CD4-positive, alpha-beta T cell treated with Interleukin-4 for 1 hour (primary cell): ENCODE measurements around the gene ADAMTS16.

Source experiments
- DNase-seq, 2 donors: peaks; one replicate each; pipeline ENCODE4 v3.0.0-alpha.2; 2020 to 2022

Gene ADAMTS16

DNA sequence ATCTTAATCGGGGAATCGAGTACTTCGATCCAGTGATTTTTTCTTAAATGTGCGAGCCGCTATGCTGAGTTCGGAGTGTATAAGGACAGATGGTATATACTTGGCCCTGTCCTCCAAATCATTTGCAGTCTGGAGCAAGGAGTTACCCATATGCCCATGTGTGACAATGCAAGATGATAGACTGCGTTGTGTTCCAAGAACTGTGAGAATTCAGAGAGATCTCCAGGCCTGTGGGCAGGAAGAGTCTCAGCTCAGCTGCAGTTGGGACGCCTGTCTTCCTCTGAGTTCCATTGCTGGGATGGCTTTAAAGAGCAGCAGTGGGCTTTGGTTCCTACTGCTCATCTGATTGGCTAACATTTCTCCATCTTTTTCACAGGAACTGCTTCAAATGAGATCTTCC, 106.6 kb downstream of the ADAMTS16 start:
- DNase-seq = no peak

- DNase-seq = no peak
Measured at GRCh38 chr5:5250758-5251157, 110.6 kb downstream of the ADAMTS16 start.

GRCh38 chr5:5252106-5252505, 112.0 kb downstream of the ADAMTS16 start:
- DNase-seq = no peak

DNA sequence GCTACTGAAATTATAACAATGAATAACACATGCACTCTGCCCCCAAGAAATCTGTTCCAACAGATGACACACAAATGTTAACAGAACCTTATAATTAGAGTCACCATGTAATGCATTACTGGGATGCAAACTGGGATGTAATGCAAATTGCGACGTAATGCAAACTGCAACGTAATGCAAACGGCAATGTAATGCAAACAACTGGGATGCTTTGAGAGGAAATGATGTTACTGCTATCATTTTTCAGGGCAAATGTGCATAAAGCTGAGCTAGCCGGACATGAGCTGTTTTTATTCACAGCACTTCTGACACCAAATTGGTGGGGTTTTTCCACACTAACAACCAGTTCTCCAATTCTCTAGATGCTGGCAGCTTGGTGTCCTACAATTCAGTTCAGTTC, 117.2 kb downstream of the ADAMTS16 start:
- no peak for DNase-seq

- no peak for DNase-seq
Measured at GRCh38 chr5:5258564-5258963, 118.4 kb downstream of the ADAMTS16 start.

GRCh38 chr5:5264727-5265126, 124.6 kb downstream of the ADAMTS16 start:
- DNase-seq = no peak

GRCh38 chr5:5266297-5266696, 126.2 kb downstream of the ADAMTS16 start:
- DNase-seq = no peak

- DNase-seq = no peak
Measured at GRCh38 chr5:5270161-5270560, 130.0 kb downstream of the ADAMTS16 start.

DNA sequence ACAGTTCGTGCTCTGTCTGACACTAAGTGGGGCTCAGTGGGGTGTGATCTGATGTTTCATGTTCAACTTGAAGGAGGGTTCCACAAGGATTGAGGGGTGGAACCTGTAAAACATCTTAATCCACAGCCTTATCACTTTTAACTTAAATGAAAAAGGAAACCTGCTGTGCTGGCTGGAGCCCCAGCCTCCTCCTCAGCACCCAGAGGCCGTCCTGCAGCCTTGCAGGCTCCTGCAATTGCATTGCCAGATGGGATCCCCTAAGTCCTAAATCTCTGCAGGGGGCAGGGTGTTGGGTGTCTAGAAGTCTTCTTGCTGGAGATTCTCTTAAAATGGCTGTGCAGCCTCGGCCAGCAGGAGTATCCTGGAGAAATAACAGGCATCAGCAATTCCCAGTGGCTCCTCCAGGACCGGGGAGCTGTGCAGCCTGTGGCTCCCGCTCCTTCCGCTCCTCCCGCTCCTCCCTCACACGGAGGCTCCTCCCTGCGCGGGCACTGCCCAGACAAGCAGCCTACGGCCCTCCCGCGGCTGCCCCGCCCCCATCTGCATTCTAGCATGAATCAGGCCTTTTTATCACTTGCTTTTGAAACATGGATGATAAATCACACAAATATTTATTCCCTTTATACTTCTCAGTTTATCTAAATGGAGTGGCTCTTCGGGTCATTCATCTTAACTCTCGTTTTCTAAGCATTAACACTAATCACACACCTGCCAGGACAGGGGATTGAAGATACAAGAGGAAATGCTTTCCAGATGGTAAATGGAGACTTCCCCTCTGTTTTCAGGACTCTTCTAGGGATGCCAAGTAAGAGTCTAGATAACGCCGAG, 131.0 kb downstream of the ADAMTS16 start:
- DNase-seq = no peak

- DNase-seq = no peak
Measured at GRCh38 chr5:5271786-5272321, 131.7 kb downstream of the ADAMTS16 start.

DNA sequence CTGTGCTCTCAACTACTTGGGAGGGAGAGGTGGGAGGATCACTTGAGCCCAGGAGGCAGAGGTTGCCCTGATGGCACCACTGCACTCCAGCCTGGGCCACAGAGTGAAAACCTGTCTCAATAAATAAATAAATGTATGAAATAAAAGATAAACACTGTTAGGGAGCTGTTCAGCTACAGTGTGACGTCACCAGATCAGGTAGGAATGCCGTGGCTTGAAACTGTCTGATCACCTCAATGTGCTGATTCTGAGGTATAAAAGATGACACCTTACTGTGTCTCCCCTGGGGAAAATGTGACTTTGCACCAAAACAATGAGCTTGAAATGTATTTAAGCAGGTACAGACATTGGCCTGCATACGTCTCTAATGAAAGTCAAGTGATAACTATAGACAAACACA, 133.3 kb downstream of the ADAMTS16 start:
- no peak for DNase-seq

DNA sequence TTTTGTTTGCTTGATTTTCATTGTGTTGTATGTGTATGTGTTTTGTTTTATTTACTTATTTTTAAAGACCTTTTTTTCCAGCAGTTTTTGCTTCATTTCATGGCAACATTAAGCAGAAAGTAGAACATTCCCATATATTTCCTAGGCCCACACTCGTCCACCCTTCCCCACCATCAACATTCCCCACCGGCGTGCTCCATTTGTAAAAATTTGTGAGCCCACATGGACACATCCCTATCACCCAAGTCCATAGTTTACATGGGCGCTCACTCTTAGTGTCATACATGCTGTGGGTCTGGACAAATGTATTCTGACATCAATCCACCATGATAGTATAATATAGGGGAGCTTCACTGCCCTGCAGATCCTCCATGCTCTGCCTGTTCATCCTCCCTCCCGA, 133.8 kb downstream of the ADAMTS16 start:
- no peak for DNase-seq

GRCh38 chr5:5275211-5275610, 135.1 kb downstream of the ADAMTS16 start:
- DNase-seq = no peak

- DNase-seq = no peak
Measured at GRCh38 chr5:5276430-5276829, 136.3 kb downstream of the ADAMTS16 start.

DNA sequence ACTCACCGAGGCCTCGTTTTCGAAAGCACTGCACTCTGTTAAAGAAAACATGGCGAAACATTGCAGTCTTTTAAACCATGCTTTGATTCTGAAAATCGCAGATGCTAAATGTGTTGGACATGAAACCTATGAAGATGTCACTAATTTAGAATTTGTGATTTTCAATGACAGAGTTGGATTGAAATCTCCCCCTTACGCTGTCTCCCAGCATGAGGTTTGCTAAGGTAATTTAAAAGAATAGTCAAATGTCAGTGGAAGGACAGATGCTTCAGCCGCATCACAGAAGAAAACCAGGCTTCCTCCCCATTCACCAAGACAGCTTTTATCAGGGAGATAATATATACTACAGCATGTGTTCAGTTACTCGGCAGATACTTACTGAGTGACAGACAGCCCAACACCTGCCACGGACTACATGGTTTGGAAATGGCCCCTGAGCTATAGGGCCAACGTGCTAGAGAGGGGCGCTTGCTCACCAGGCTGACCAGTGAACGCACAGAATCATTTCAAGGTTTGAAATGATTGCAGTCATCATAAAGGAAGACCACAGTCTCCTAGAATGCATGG, 136.9 kb downstream of the ADAMTS16 start:
- no peak for DNase-seq

DNA sequence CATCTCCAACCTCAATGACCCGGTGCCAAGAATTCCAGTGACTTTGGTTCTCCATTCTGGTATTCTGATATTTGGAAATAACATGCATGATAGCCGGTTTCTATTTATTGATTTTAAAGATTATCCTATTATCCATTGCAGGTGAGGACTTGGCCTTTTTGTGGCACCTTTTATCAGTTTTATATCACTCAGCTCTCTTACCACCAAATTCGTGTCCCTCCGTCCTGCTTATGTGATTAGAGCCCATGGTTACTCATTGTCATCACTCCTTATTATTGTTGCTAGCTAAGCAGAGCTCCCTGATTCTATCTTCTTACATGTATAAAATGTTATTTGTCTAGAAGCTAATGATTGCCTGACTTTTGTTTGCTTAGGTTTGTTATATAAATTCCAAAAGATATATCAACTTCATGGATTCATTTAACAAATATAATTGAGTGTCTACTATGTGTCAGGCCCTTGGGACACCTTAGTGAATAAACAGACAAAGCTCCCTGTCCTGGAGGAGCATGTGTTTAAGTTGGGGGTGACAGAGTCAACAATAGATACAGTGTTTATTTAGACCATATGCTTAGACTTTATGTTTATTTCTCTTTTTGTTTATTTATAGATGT, 138.2 kb downstream of the ADAMTS16 start:
- DNase-seq = no peak

DNA sequence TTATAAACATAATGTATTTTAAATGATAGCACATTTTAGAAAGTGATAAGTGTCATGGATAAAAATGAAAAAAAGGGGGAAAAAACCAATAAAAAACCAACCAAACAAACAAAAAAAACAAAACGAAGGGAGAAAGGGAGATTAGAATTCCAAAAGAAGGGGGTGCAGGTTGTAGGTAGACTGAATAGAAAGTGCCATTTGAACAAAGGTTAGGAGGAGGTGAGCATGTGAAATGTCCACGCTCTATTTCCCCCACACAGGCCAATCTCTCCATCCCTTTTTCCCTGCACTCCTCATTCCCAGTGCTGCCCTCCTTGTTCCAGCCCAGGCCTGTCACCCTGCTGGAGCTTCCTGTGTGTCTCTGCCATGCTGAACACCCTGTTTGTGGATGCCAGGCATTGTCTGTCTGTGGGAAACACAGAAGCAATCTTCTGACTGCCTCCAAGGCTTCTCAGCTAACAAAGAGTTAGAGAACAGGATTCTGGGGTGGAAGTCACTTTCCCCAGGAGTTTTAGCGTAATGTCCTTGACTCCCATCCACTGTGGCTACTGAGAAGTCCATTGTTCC, 138.8 kb downstream of the ADAMTS16 start:
- no peak for DNase-seq

DNA sequence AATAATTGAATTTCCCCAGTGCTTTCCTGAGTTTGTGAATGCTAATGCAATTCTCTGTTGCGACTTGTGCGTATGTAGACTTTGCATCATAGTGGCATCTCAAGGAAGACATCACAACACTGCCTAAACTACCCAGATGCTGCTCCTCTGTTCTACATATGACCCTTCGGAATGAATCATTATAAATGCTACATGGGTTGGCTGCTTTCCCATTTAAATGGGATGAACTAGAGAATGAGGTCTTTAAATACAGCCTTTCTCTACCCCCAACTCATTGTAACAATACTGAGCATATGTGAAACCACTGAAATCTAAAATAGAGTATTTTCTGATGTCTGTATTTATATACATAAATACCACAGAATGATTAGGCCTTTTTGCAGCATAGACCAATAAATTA, 145.8 kb downstream of the ADAMTS16 start:
- DNase-seq = no peak

GRCh38 chr5:5287419-5287818, 147.3 kb downstream of the ADAMTS16 start:
- DNase-seq = no peak

GRCh38 chr5:5288201-5288600, 148.1 kb downstream of the ADAMTS16 start:
- no peak for DNase-seq

DNA sequence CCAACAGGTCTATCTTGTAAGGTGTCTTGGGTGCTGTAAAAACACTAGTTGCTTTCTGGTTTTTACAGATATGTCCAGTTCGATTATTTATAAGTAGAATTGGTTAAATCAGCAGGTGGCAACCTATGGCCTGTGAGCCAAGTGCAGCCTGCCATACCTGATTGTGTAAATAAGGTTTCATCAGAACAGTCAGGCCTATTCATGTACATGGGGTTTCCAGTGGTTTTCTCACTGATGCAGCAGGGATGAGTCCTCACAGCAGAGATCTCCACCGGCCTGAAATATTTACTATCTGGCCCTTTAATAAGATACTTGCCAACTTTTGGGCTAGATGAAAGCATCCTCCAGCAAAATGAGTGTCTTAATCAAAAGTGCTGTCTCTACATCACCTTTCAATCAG, 149.4 kb downstream of the ADAMTS16 start:
- DNase-seq = no peak

DNA sequence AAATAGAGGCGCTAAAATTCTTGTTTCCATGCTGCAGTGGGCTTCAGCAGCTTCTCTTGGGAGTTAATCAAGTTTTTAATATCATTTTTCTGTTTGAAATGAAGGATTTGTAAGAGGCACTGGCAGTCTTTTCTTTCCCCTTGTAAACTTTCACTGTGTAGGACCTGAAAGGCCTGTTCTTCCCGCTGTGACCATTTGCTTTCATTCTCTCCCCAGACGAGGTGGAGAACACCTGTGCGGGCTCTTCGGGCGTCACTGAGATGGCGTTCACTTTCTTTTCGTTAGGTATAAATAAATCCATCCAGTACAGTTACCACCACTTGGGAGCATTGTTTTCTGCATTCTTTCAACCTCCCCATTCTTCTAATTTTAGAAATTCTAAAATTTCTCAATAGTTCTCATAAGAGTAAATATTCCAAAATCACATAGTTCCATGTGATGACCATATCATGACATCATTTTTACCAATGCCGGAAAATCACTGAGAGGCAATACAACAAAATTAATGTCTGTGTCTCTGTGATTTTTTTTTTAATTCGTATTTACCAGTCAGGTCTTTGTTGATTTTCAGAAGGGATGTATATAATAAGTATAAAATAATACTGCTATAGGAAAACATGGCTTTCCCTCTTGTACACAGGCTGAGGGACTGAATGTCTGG, 150.7 kb downstream of the ADAMTS16 start:
- no peak for DNase-seq

DNA sequence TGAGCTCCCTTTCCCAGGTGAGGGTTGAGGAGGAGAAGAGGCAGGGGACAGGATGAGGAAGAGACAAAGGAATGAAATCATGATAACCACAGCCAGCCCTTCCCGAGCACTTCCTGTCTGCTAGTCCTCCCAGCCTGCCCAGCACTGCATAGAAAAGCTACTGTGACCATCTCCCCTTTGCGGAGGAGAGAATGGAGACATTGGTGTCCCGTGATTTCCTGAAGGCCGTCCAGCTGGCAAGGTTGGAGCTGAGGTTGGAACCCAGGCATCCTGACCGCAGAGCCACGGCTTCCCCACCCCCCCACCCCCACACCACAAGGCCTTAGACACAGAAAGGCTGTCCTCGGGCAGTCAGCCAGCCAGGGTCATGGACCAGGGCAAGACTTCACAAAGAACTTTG, 151.2 kb downstream of the ADAMTS16 start:
- DNase-seq = no peak
